OCI-LY1 (cell line): ENCODE measurements around the gene SIRT5.
A peak's percentile ranks its signal among the peaks of the same experiment; 100 is the strongest.

Experiments used
- H2AFZ ChIP-seq: fragments of 200-600 bp; sonication (generic), shearing (Covaris generic); 2 replicates; pipeline ENCODE4 v1.6.0; 2014; ENCODE audit warnings: antibody characterized with exemption, mild to moderate bottlenecking, low read length
- H3F3A ChIP-seq: fragments of 200-600 bp; sonication (generic), shearing (Covaris generic); 2 replicates; pipeline ENCODE4 v1.6.0; 2014; ENCODE audit warnings: mild to moderate bottlenecking, antibody characterized with exemption, low read length, moderate library complexity; ENCODE audit not compliant: insufficient read depth
- H3K27ac ChIP-seq: fragments of 200-600 bp; sonication (generic); 2 replicates; pipeline ENCODE4 v1.5.1; 2014; ENCODE audit warnings: low read length, mixed run types, mild to moderate bottlenecking, low read depth; ENCODE audit not compliant: poor library complexity, severe bottlenecking
- H3K27me3 ChIP-seq: fragments of 200-600 bp; sonication (generic); 2 replicates; pipeline ENCODE4 v1.6.0; 2014; ENCODE audit warnings: antibody characterized with exemption, mild to moderate bottlenecking, low read length, moderate library complexity; ENCODE audit not compliant: insufficient read depth
- H3K36me3 ChIP-seq: fragments of 200-600 bp; sonication (generic); 2 replicates; pipeline ENCODE4 v1.6.1; 2014; ENCODE audit warnings: mild to moderate bottlenecking, antibody characterized with exemption, low read length, moderate library complexity, mixed read lengths; ENCODE audit not compliant: insufficient read depth
- H3K4me1 ChIP-seq: fragments of 200-600 bp; sonication (generic); 2 replicates; pipeline ENCODE4 v1.5.1; 2014; ENCODE audit warnings: mild to moderate bottlenecking, low read length, moderate library complexity; ENCODE audit not compliant: insufficient read depth, severe bottlenecking
- H3K4me2 ChIP-seq: fragments of 200-600 bp; sonication (generic), shearing (Covaris generic); 2 replicates; pipeline ENCODE4 v1.6.1; 2014; ENCODE audit warnings: low read length
- H3K4me3 ChIP-seq: fragments of 200-600 bp; sonication (generic); 2 replicates; pipeline ENCODE4 v1.5.1; 2014; ENCODE audit warnings: low read length, low read depth, mild to moderate bottlenecking, mixed read lengths; ENCODE audit not compliant: poor library complexity, severe bottlenecking
- H3K79me2 ChIP-seq: fragments of 200-600 bp; shearing (Covaris generic); 2 replicates; pipeline ENCODE4 v1.6.1; 2016; ENCODE audit warnings: mixed run types, low read length, mixed read lengths; ENCODE audit not compliant: insufficient read depth
- H3K9ac ChIP-seq: fragments of 200-600 bp; sonication (generic), shearing (Covaris generic); 2 replicates; pipeline ENCODE4 v1.6.1; 2014; ENCODE audit warnings: mild to moderate bottlenecking, low read length, mixed read lengths
- H3K9me2 ChIP-seq: fragments of 200-600 bp; sonication (generic), shearing (Covaris generic); 2 replicates; pipeline ENCODE4 v1.6.1; 2014; ENCODE audit warnings: low read depth, mild to moderate bottlenecking, low read length, mixed read lengths
- H3K9me3 ChIP-seq: fragments of 200-600 bp; shearing (Covaris generic); 2 replicates; pipeline ENCODE4 v1.6.1; 2014; ENCODE audit warnings: low read length, mixed read lengths
- H4K20me1 ChIP-seq: fragments of 200-600 bp; sonication (generic), shearing (Covaris generic); 2 replicates; pipeline ENCODE4 v1.6.0; 2016; ENCODE audit warnings: mild to moderate bottlenecking, low read length; ENCODE audit not compliant: insufficient read depth
- EZH2 ChIP-seq: fragments of 200-600 bp; sonication (generic), shearing (Covaris generic); IDR thresholded peaks from 2 replicates; pipeline ENCODE4 v1.8.0; 2017; ENCODE audit warnings: borderline replicate concordance, mixed run types, mild to moderate bottlenecking, antibody characterized with exemption, low read length, moderate library complexity, mixed read lengths
- TF ChIP-seq, protein P1 (sequence below): fragments of 200-600 bp; sonication (generic), shearing (Covaris generic); IDR thresholded peaks from 2 replicates; pipeline ENCODE4 v1.5.1; 2017; ENCODE audit warnings: mild to moderate bottlenecking, antibody characterized with exemption, low read length, moderate library complexity, mixed read lengths

Gene SIRT5

DNA sequence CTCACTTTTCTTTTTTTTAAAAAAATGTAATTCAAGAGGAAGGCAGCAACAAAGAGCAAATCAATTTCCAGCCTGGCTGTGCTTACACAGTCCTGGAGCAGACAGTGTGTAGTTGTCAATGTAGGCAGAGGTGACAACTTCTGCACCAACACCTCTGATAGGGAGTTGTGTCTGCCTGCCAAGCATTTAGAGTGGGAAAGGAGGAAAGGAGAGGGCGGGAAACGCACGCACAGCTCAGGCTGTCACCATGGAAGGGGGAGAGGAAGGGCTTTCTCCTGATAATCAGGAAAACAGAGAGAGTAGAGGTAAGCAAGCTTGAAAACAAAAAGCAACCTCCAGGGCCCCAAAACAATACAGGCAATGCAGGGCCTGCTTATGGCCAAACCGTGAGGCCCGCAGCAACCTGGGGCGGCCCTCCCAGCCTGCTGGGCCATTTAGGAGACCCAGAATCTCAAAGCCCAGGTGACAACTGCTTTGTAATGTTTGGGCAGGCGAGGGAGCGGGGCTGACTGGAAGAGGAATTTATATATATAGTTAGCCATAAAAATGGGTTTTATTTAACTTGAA, 45.5 kb upstream of the SIRT5 start:
- H3K27me3 ChIP-seq, result no peaks in the 10 kb centered on the region
- no peaks in the 10 kb centered on the region for H3K36me3 ChIP-seq
- peaks cover 65% of the 10 kb centered on the region for H3K4me1 ChIP-seq
- TF ChIP-seq, protein P1, sequence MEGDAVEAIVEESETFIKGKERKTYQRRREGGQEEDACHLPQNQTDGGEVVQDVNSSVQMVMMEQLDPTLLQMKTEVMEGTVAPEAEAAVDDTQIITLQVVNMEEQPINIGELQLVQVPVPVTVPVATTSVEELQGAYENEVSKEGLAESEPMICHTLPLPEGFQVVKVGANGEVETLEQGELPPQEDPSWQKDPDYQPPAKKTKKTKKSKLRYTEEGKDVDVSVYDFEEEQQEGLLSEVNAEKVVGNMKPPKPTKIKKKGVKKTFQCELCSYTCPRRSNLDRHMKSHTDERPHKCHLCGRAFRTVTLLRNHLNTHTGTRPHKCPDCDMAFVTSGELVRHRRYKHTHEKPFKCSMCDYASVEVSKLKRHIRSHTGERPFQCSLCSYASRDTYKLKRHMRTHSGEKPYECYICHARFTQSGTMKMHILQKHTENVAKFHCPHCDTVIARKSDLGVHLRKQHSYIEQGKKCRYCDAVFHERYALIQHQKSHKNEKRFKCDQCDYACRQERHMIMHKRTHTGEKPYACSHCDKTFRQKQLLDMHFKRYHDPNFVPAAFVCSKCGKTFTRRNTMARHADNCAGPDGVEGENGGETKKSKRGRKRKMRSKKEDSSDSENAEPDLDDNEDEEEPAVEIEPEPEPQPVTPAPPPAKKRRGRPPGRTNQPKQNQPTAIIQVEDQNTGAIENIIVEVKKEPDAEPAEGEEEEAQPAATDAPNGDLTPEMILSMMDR, result no peak
- no peak for TF ChIP-seq EZH2
- H3K27ac ChIP-seq, result peak overlapping the region; percentile 54
- no peak overlapping the region for H3K4me2 ChIP-seq
- no peaks in the 10 kb centered on the region for H3F3A ChIP-seq
- H3K9ac ChIP-seq, result no peak overlapping the region; the same call in 1 of the 2 replicates
- H3K9me2 ChIP-seq, result no peaks in the 10 kb centered on the region
- H3K4me3 ChIP-seq, result no peak overlapping the region
- H2AFZ ChIP-seq, result peak overlapping the region; percentile 3; the same call in 1 of the 2 replicates
- H3K79me2 ChIP-seq, result no peaks in the 10 kb centered on the region
- H4K20me1 ChIP-seq, result no peaks in the 10 kb centered on the region
- no peaks in the 10 kb centered on the region for H3K9me3 ChIP-seq

DNA sequence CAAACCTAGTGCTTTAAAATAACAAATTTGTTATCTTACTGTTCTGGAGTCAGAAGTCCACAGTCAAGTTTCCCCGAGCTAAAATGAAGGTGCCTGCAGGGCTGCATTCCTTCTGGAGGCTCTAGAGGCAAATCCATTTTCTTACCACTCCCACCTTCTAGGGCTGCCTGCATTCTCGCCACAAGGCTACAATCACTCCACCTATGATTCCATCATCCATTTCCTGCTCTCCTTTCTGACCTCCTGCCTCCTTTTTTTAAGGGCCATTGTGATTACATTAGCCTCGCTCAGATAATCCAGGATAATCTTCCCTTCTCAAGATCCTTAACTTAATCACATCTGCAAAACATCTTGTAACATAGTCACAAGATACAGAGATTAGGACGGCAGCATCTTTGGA, 42.4 kb upstream of the SIRT5 start:
- no peak overlapping the region for H2AFZ ChIP-seq
- no peak overlapping the region for H3K4me2 ChIP-seq
- H3K9ac ChIP-seq, result no peak overlapping the region
- no peaks in the 10 kb centered on the region for H3K79me2 ChIP-seq
- no peak overlapping the region for H3K4me3 ChIP-seq
- no peaks in the 10 kb centered on the region for H3K9me3 ChIP-seq
- no peaks in the 10 kb centered on the region for H3K9me2 ChIP-seq
- H3K27ac ChIP-seq, result no peak overlapping the region
- H3K27me3 ChIP-seq, result no peaks in the 10 kb centered on the region
- no peaks in the 10 kb centered on the region for H4K20me1 ChIP-seq
- TF ChIP-seq, protein P1, result no peak
- TF ChIP-seq EZH2, result no peak
- no peaks in the 10 kb centered on the region for H3F3A ChIP-seq
- H3K4me1 ChIP-seq, result peaks cover 34% of the 10 kb centered on the region
- no peaks in the 10 kb centered on the region for H3K36me3 ChIP-seq

DNA sequence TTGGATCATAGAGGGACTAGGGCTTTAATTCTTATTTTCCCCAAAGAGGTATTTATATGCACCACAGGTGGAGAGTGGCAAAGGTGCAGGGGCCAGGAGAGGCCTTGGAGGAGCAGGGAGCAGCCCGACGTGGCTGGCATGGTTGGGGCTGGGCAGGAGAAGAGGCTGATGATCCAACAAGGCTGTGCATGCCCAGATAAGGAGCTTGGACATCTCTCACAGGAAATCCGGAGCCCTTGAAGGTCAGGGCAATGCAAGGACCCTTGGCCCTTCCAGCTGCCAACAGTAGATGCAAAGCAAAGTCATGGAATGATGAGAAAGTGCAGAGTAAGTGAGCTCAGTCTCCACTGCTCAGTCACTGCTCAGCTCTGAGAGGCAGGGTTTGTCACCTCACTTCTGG, 39.9 kb upstream of the SIRT5 start:
- Histone ChIP-seq H3K36me3 (no peaks in the 10 kb centered on the region), H4K20me1 (no peaks in the 10 kb centered on the region), H3K27ac (no peak overlapping the region), H3F3A (no peaks in the 10 kb centered on the region), H3K9ac (no peak overlapping the region), H2AFZ (no peak overlapping the region), H3K79me2 (no peaks in the 10 kb centered on the region), H3K9me2 (no peaks in the 10 kb centered on the region), H3K4me1 (peaks cover 31% of the 10 kb centered on the region), H3K4me3 (no peak overlapping the region), H3K27me3 (no peaks in the 10 kb centered on the region), H3K4me2 (no peak overlapping the region), H3K9me3 (no peaks in the 10 kb centered on the region)
- no peak for TF ChIP-seq EZH2
- TF ChIP-seq, protein P1, result no peak
